Bronchial epithelial cell (primary cell): ENCODE results near the gene HSD17B13. TPM values are rescaled to one million over a fixed set of nuclear protein-coding genes. Genes with fewer than 3 reads are reported as not detected.

Experiments used
- DNase-seq: peaks from one replicate; pipeline ENCODE4 v3.0.0-alpha.2; 2010; ENCODE audit warnings: low read depth
- FAIRE-seq: peaks from 2 replicates; lab custom pipeline; 2011; peaks lifted over from hg19 to GRCh38; lab: Jason Lieb, UNC
- H3K27me3 ChIP-seq: 2 replicates; pipeline ENCODE4 v1.5.1; 2011; ENCODE audit warnings: low read length; ENCODE audit not compliant: control insufficient read depth, insufficient read depth
- H3K36me3 ChIP-seq: 2 replicates; pipeline ENCODE4 v1.5.1; 2011; ENCODE audit warnings: low read length; ENCODE audit not compliant: control insufficient read depth, insufficient read depth
- H3K4me3 ChIP-seq: 2 replicates; pipeline ENCODE4 v1.5.1; 2011; ENCODE audit warnings: mild to moderate bottlenecking, low read depth, low read length, control low read depth
- CTCF ChIP-seq: IDR thresholded peaks from 2 replicates; pipeline ENCODE4 v1.5.1; 2011; ENCODE audit warnings: mild to moderate bottlenecking, moderate library complexity, low read length, control low read depth, inconsistent platforms; ENCODE audit not compliant: insufficient read depth, severe bottlenecking
- total RNA-seq: library from RNA; depleted of rRNA; stranded (reverse); fragments of >200 nt; gene quantifications from 2 replicates; pipeline ENCODE4 v1.2.1, GENCODE V29; 2014

The HSD17B13 gene
- not detected in 2 replicates for total RNA-seq

DNA sequence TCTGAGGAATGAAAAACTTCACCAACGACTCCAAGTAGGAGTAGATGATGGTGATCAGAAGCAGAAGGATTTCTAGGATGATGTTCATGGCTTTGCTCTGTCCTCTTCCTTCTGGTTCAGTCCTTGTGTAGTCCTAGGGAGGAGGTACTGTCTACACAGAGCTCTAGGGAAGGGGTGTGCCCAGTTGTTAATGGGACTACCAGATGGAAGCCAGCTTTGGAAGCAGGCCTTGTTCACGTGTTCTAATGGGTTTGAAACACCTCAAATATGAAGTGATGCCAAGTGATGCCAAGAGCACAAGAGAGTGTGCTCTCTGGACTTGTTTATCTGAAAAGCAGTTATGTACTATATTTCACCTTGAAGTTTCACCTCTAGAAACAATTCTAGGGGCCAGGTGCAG is at the start of gene HSD17B13:
TSS of gene HSD17B13 (minus strand) at position 129 of the 400 bp plus-strand sequence. CDS start at position 88, 41 bp downstream.
- no peak for DNase-seq
- no peak for TF ChIP-seq CTCF
- no peaks in the 10 kb centered on the region for H3K27me3 ChIP-seq
- no peak for FAIRE-seq
- no peak within 1 kb of the TSS for H3K4me3 ChIP-seq
- H3K36me3 ChIP-seq = no peaks in the 10 kb centered on the region

DNA sequence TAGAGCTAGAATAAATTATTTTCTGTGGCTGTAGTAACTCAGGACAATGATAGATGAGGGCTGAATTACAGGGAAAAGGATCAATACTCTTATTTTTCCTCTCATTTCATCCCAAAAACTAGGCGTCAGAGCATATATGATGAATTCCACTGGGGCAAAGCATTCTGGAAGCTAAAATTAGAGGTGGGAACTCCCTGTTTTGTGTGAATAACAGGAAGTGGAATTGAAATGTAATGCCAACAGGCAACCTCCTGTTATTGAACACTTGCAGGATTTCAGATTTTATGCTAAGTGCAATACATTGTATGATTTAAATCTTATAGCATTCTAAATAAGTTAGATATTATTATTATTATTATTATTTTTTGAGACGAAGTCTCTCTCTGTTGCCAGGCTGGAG is 47.4 kb upstream of the HSD17B13 start:
- no peak for TF ChIP-seq CTCF
- FAIRE-seq (no peak), DNase-seq (no peak)
- H3K27me3 ChIP-seq = no peaks in the 10 kb centered on the region
- no peaks in the 10 kb centered on the region for H3K36me3 ChIP-seq
- no peak overlapping the region for H3K4me3 ChIP-seq

- no peaks in the 10 kb centered on the region for H3K36me3 ChIP-seq
- H3K27me3 ChIP-seq = no peaks in the 10 kb centered on the region
- no peak for TF ChIP-seq CTCF
- no peak for FAIRE-seq
- H3K4me3 ChIP-seq = no peak overlapping the region
- DNase-seq = no peak
These were observed 44.0 kb upstream of the HSD17B13 start for GRCh38 chr4:87366521-87367162.

DNA sequence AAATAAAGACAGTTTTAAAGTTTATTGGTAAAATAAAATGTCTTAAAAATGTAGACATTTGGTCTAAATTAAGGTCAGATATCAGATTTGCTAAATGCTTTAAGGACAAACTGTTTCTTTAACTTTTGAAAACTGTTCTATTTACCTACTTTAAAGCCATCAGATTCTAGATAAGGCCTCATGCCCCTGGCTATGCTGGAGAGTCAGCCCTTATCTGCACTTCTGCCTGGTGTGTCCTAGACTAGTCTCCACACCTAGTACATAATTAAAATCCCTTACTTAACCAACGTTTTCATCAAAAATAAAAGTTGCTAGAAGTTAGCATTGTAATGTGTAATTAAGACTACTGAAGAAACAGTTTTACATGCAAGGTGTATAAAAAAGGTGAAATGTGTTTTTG is 42.7 kb upstream of the HSD17B13 start:
- no peak for DNase-seq
- Histone ChIP-seq H3K36me3 (no peaks in the 10 kb centered on the region), H3K27me3 (no peaks in the 10 kb centered on the region), H3K4me3 (no peak overlapping the region)
- FAIRE-seq = no peak
- no peak for TF ChIP-seq CTCF

DNA sequence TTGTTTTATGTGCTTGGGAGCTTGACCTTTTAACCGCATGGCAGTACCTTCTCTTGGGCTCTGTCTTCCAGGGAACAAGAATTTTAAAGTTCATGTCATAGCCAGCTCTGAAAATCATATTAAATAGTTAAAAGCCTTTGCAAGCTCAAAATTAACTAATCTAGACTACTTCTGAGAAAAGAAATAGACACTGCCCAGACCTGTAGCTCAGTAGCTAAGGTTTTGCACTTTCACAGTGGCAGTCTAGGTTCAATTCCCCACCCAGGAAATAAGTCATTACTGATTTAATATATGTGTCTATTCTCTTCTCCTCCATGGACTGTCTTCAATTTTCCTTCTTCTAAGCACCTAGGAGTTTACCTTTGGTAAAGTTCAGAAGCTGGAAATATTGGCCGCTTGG is 40.9 kb upstream of the HSD17B13 start:
- no peak for TF ChIP-seq CTCF
- no peak for FAIRE-seq
- Histone ChIP-seq H3K36me3 (no peaks in the 10 kb centered on the region), H3K4me3 (no peak overlapping the region), H3K27me3 (no peaks in the 10 kb centered on the region)
- DNase-seq = peak; percentile 53

- no peaks in the 10 kb centered on the region for H3K27me3 ChIP-seq
- DNase-seq (no peak), FAIRE-seq (no peak)
- no peak for TF ChIP-seq CTCF
- no peaks in the 10 kb centered on the region for H3K36me3 ChIP-seq
- no peak overlapping the region for H3K4me3 ChIP-seq
These were observed 37.8 kb upstream of the HSD17B13 start for GRCh38 chr4:87360338-87360935.
